KG1 (cell line): ENCODE results near the gene EVI5L.
A peak's percentile ranks its signal among the peaks of the same experiment; 100 is the strongest.

Experiments used
- DNase-seq: peaks from one replicate; lab custom pipeline; 2025; lab: John Stamatoyannopoulos, UW

The EVI5L gene

GRCh38 chr19:7898967-7899366 is 68.9 kb downstream of the EVI5L start:
- DNase-seq, result no peak

- DNase-seq, result no peak
Measured at GRCh38 chr19:7899751-7900378, 69.8 kb downstream of the EVI5L start.

GRCh38 chr19:7900401-7900870 is 70.4 kb downstream of the EVI5L start:
- no peak for DNase-seq

- no peak for DNase-seq
Measured at GRCh38 chr19:7900931-7901330, 70.9 kb downstream of the EVI5L start.

GRCh38 chr19:7901337-7901736 is 71.3 kb downstream of the EVI5L start:
- no peak for DNase-seq

- no peak for DNase-seq
Measured at GRCh38 chr19:7902796-7903243, 72.8 kb downstream of the EVI5L start.

- DNase-seq, result peak; percentile 99
Measured at GRCh38 chr19:7903244-7904073, 73.4 kb downstream of the EVI5L start, which contains the start of gene MAP2K7. Gene MAP2K7, plus strand, starts transcription at chr19:7903877. Its CDS starts 68 bp downstream, at chr19:7903945.

- DNase-seq, result no peak
Measured at GRCh38 chr19:7904074-7905020, 74.3 kb downstream of the EVI5L start.

- DNase-seq, result no peak
Measured at GRCh38 chr19:7905268-7905667, 75.2 kb downstream of the EVI5L start.

GRCh38 chr19:7905859-7906258 is 75.8 kb downstream of the EVI5L start:
- no peak for DNase-seq

- no peak for DNase-seq
Measured at GRCh38 chr19:7907122-7907521, 77.1 kb downstream of the EVI5L start.

GRCh38 chr19:7907544-7907943 is 77.5 kb downstream of the EVI5L start:
- DNase-seq, result no peak

- no peak for DNase-seq
Measured at GRCh38 chr19:7908078-7908699, 78.2 kb downstream of the EVI5L start.

- no peak for DNase-seq
Measured at GRCh38 chr19:7908742-7909461, 78.9 kb downstream of the EVI5L start.

- no peak for DNase-seq
Measured at GRCh38 chr19:7909471-7910067, 79.6 kb downstream of the EVI5L start.

GRCh38 chr19:7910321-7911161 is 80.5 kb downstream of the EVI5L start:
- no peak for DNase-seq

GRCh38 chr19:7911508-7912143 is 81.6 kb downstream of the EVI5L start:
- DNase-seq, result no peak

GRCh38 chr19:7912144-7912696 is 82.2 kb downstream of the EVI5L start:
- no peak for DNase-seq
